ENCODE results near the gene ZBTB24.
A peak's percentile ranks its signal among the peaks of the same experiment; 100 is the strongest.
"Not testable (repeated sequence)": the region's sequence is repeated elsewhere in the genome, so short reads cannot be mapped to it uniquely, and the experiment has no call there.

The ZBTB24 gene

GRCh38 chr6:109482905-109483734 is at the start of gene ZBTB24:
ZBTB24 (minus strand) TSS chr6:109483219; CDS start chr6:109482026, 1,193 bp downstream.
- peak; percentile 90 for DNase-seq

- DNase-seq: no peak
These were observed 48.4 kb upstream of the ZBTB24 start for GRCh38 chr6:109531446-109531845.

- no peak for DNase-seq
These were observed 45.0 kb upstream of the ZBTB24 start for GRCh38 chr6:109527989-109528388.

- DNase-seq: peak; percentile 43
These were observed 44.0 kb upstream of the ZBTB24 start for GRCh38 chr6:109526905-109527628.

GRCh38 chr6:109524129-109524528 is 41.1 kb upstream of the ZBTB24 start:
- no peak for DNase-seq

- DNase-seq: no peak
These were observed 40.5 kb upstream of the ZBTB24 start for GRCh38 chr6:109523478-109523877.

- DNase-seq: no peak
These were observed 38.1 kb upstream of the ZBTB24 start for GRCh38 chr6:109521080-109521479.

- DNase-seq: not testable (repeated sequence)
These were observed 36.6 kb upstream of the ZBTB24 start for GRCh38 chr6:109519647-109520046.

GRCh38 chr6:109516929-109517328 is 33.9 kb upstream of the ZBTB24 start:
- DNase-seq: no peak

GRCh38 chr6:109515781-109516409 is 32.9 kb upstream of the ZBTB24 start:
- DNase-seq: no peak

- no peak for DNase-seq
These were observed 31.9 kb upstream of the ZBTB24 start for GRCh38 chr6:109514946-109515345.

- no peak for DNase-seq
These were observed 30.6 kb upstream of the ZBTB24 start for GRCh38 chr6:109513571-109514071.

- no peak for DNase-seq
These were observed 29.3 kb upstream of the ZBTB24 start for GRCh38 chr6:109512271-109512817.

- no peak for DNase-seq
These were observed 28.8 kb upstream of the ZBTB24 start for GRCh38 chr6:109511832-109512231.

- DNase-seq: no peak
These were observed 27.3 kb upstream of the ZBTB24 start for GRCh38 chr6:109510358-109510757.

- DNase-seq: no peak
These were observed 25.3 kb upstream of the ZBTB24 start for GRCh38 chr6:109508166-109508860.

- DNase-seq: no peak
These were observed 24.6 kb upstream of the ZBTB24 start for GRCh38 chr6:109507490-109508072.

GRCh38 chr6:109506841-109507240 is 23.8 kb upstream of the ZBTB24 start:
- no peak for DNase-seq

- DNase-seq: no peak
These were observed 23.3 kb upstream of the ZBTB24 start for GRCh38 chr6:109506314-109506713.

GRCh38 chr6:109503327-109504224 is 20.6 kb upstream of the ZBTB24 start:
- DNase-seq: no peak

GRCh38 chr6:109498936-109499335 is 15.9 kb upstream of the ZBTB24 start:
- DNase-seq: no peak
